ENCODE measurements around the gene TXNDC15.
"Not testable (repeated sequence)": the region's sequence is repeated elsewhere in the genome, so short reads cannot be mapped to it uniquely, and the experiment has no call there.

The TXNDC15 gene

GRCh38 chr5:134837530-134838181 lies 36.5 kb upstream of the TXNDC15 start:
- peaks cover 47% of the 10 kb centered on the region for H3K36me3 Mint-ChIP-seq (ENCODE audit: low read depth)
- H3K27me3 Mint-ChIP-seq (ENCODE audit: low read depth) = no peaks in the 10 kb centered on the region
- no peak overlapping the region for H3K27ac Mint-ChIP-seq
- H3K9me3 Mint-ChIP-seq = no peaks in the 10 kb centered on the region
- no peak for TF ChIP-seq CTCF (IDR thresholded peaks at IDR 0.05; ENCODE audit: unreplicated experiment in 3 of 3)
- H3K4me3 Mint-ChIP-seq = no peak overlapping the region
- H3K4me1 Mint-ChIP-seq = no peaks in the 10 kb centered on the region

GRCh38 chr5:134838361-134838760 lies 35.8 kb upstream of the TXNDC15 start:
- not testable (repeated sequence) for H3K4me3 Mint-ChIP-seq; H3K27ac Mint-ChIP-seq; H3K27me3 Mint-ChIP-seq (ENCODE audit: low read depth); H3K9me3 Mint-ChIP-seq; H3K4me1 Mint-ChIP-seq
- H3K36me3 Mint-ChIP-seq (ENCODE audit: low read depth) = peaks cover 43% of the 10 kb centered on the region

DNA sequence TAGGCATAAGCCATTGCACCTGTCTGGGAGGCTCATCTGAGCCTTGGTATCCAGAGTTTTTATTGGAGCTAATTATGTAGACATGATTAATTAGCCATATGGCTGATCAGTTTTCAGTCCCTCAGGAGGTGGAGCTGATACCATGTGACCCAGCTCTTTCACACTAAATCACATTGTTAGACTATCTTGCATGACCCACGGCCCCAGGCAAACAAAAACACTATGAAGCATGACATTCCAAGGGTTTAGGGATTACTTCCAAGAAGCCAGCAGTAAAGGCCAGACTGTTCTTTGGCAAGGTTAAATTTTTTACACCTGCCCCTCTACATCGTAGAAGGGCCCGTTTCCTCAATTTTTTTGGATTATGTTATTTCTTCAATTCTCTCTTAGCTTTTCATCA lies 33.4 kb upstream of the TXNDC15 start:
- no peaks in the 10 kb centered on the region for H3K27me3 Mint-ChIP-seq (ENCODE audit: low read depth)
- H3K36me3 Mint-ChIP-seq (ENCODE audit: low read depth) = peaks cover 34% of the 10 kb centered on the region
- TF ChIP-seq CTCF (IDR thresholded peaks at IDR 0.05; ENCODE audit: unreplicated experiment in 3 of 3) = no peak
- H3K4me3 Mint-ChIP-seq = no peak overlapping the region
- no peaks in the 10 kb centered on the region for H3K9me3 Mint-ChIP-seq
- peak overlapping the region in 1 of 3 experiments; percentile 56 for H3K27ac Mint-ChIP-seq
- H3K4me1 Mint-ChIP-seq = peaks cover 9% of the 10 kb centered on the region

DNA sequence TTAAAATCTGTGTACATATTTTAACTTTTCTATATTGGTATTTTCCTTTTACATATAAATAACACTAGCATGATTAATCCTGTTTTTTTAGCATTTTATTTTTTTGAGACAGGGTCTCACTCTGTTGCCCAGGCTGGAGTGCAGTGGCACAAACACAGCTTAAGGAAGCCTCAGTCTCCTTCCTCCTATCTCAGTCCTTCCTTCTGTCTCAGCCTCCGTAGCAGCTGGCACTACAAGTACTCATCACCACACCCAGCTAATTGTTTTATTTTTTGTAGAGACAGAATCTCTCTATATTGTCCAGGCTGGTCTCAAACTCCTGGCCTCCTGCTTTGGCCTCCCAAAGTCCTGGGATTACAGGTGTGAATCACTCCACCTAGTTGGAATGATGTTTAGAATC lies 29.9 kb upstream of the TXNDC15 start:
- H3K4me3 Mint-ChIP-seq = peak overlapping the region in 1 of 3 experiments; percentile 34
- H3K4me1 Mint-ChIP-seq = peaks cover 18% of the 10 kb centered on the region
- no peaks in the 10 kb centered on the region for H3K27me3 Mint-ChIP-seq (ENCODE audit: low read depth)
- TF ChIP-seq CTCF (IDR thresholded peaks at IDR 0.05; ENCODE audit: unreplicated experiment in 3 of 3) = no peak
- H3K36me3 Mint-ChIP-seq (ENCODE audit: low read depth) = peaks cover 29% of the 10 kb centered on the region
- H3K9me3 Mint-ChIP-seq = no peaks in the 10 kb centered on the region
- no peak overlapping the region for H3K27ac Mint-ChIP-seq

DNA sequence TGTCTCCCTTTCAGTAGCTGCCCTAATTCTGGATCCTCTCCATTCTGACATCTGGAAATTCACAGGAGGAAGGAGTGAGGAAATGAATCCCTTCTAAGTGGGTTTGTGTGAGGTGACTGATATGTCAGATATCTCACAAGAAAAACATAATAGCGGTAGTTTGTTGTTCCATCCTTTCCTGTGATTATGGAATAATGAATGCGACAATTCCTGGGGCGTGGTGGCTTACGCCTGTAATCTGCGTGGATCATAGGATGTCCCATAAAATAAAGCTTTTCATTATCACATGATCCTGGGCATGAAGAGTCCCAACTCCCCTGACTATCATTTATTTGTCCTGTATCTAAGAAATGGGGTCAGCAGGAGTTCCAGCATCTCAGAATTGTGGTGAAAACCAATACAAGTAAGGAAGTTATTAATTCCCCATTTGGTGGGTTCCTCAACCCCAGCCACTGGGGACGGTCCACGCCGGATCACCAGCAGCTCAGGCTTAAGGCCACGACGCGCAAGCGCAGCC lies 28.8 kb upstream of the TXNDC15 start:
- Mint-ChIP-seq H3K4me3 (peak overlapping the region; percentile 93 to 95 (median 95)), H3K4me1 (peaks cover 18% of the 10 kb centered on the region), H3K27me3 (ENCODE audit: low read depth) (no peaks in the 10 kb centered on the region), H3K9me3 (no peaks in the 10 kb centered on the region), H3K36me3 (ENCODE audit: low read depth) (peaks cover 27% of the 10 kb centered on the region), H3K27ac (peak overlapping the region; percentile 95 to 98 (median 97))
- no peak for TF ChIP-seq CTCF (IDR thresholded peaks at IDR 0.05; ENCODE audit: unreplicated experiment in 3 of 3)

DNA sequence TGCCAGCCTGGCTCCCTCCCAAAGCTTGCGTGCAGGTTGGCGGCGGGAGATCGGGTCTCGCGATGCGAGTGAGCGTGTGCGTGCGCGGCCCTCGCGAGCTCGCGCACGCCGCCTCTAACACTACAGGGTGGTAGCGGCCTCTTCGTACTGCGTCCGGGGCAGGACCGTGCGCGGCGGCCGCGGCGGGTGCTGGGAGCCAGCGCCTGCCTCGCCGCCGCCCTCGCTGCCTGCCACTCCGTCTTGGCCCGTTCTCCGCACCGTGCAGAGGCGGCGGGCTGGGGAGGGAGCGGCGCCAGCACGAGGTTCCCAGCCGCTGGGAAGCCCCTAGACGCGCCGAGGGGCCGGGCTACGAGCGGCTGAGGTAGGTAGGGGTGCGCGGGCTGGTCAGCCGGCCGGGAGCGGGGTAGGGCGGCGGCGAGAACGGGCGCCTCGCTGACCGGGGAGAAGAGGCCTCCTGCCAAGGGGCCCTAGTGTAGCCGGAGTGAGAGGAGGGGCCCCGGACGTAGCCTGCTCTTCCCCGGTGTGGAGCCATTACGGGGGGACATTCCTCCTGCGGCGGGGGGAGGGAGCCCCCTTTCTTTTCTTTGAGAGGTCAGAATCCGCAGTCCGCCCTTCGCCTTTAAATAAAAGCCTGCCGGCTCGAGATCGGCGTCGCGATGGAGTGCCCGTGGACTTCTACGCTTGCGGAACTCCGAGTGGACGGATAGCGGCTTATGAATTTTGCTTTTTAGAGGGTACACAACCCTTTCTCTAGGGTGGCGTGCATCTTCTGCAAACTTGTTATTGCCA lies 28.1 kb upstream of the TXNDC15 start, which contains the start of gene C5orf24:
C5orf24 (plus strand) TSS at position 117 of the 789 bp plus-strand sequence. CDS start 8,933 bp downstream, outside the sequence.
- no peak for TF ChIP-seq CTCF (IDR thresholded peaks at IDR 0.05; ENCODE audit: unreplicated experiment in 3 of 3)
- Mint-ChIP-seq H3K9me3 (no peaks in the 10 kb centered on the region), H3K4me3 (peak within 1 kb of the TSS; percentile 93 to 95 (median 95)), H3K27ac (peak within 1 kb of the TSS; percentile 95 to 98 (median 97)), H3K27me3 (ENCODE audit: low read depth) (no peaks in the 10 kb centered on the region), H3K36me3 (ENCODE audit: low read depth) (peaks cover 23% of the 10 kb centered on the region), H3K4me1 (peaks cover 18% of the 10 kb centered on the region)

Data from nephron (organoid).